H1 (cell line): ENCODE measurements around the gene PITPNC1. TPM values are rescaled to one million over a fixed set of nuclear protein-coding genes. Genes with fewer than 3 reads are reported as not detected.

ENCODE experiments used
- CTCF ChIA-PET: fragments of 300-600 bp; sonication (Branson Sonifier 250); formaldehyde crosslinking; loops from one replicate; lab custom pipeline; 2021; ENCODE audit not compliant: partially characterized antibody; lab: Charles Lee
- POLR2A ChIA-PET: fragments of 300-600 bp; sonication (Branson Sonifier 250); formaldehyde crosslinking; loops from one replicate; lab custom pipeline; 2021; ENCODE audit warnings: inconsistent platforms; ENCODE audit not compliant: partially characterized antibody; lab: Charles Lee
- DNase-seq, 2 experiments: peaks; one replicate each; pipeline versions ENCODE4 v3.0.0 to v3.0.0-alpha.2; 2010 to 2022; ENCODE audit warnings: low spot score in 2 of 2, low read depth in 1 of 2, mixed read lengths in 1 of 2
- FAIRE-seq: peaks from 2 replicates; lab custom pipeline; 2011; peaks lifted over from hg19 to GRCh38; lab: Jason Lieb, UNC
- H2AFZ ChIP-seq: 2 replicates; pipeline ENCODE4 v1.8.1; 2012; ENCODE audit warnings: low read length, inconsistent platforms
- H2AK5ac ChIP-seq: 2 replicates; pipeline ENCODE4 v1.6.1; 2013; ENCODE audit warnings: low read depth, low read length
- H2BK120ac ChIP-seq: replicated peaks from 2 replicates; pipeline ENCODE3; 2013; ENCODE audit warnings: low read depth, low read length, inconsistent platforms
- H2BK12ac ChIP-seq: 2 replicates; pipeline ENCODE4 v1.6.1; 2013; ENCODE audit warnings: low read depth, low read length
- H2BK15ac ChIP-seq: 2 replicates; pipeline ENCODE4 v1.6.1; 2013; ENCODE audit warnings: low read length
- H2BK20ac ChIP-seq: 2 replicates; pipeline ENCODE4 v1.6.1; 2013; ENCODE audit warnings: low read length
- H2BK5ac ChIP-seq: 2 replicates; pipeline ENCODE4 v1.6.1; 2013; ENCODE audit warnings: low read depth, low read length
- H3K14ac ChIP-seq: 2 replicates; pipeline ENCODE4 v1.6.1; 2013; ENCODE audit warnings: inconsistent platforms; ENCODE audit not compliant: insufficient read length
- H3K18ac ChIP-seq: 2 replicates; pipeline ENCODE4 v1.6.1; 2013; ENCODE audit warnings: low read length; ENCODE audit errors: extremely low read depth
- H3K23ac ChIP-seq: 2 replicates; pipeline ENCODE4 v1.6.1; 2013; ENCODE audit warnings: inconsistent platforms; ENCODE audit not compliant: insufficient read length
- H3K23me2 ChIP-seq: 2 replicates; pipeline ENCODE4 v1.6.1; 2013; ENCODE audit warnings: low read depth, low read length
- H3K27ac ChIP-seq: 2 replicates; pipeline ENCODE4 v1.6.1; 2011; ENCODE audit warnings: low read depth, low read length, inconsistent platforms
- H3K27me3 ChIP-seq, 4 experiments: replicated peaks in 1 of 4; 1 replicate in 1 of 4; 2 replicates in 3 of 4; pipeline versions ENCODE4 v1.6.1 to v1.8.1; 2011 to 2013; ENCODE audit warnings: low read length in 3 of 4, mild to moderate bottlenecking in 3 of 4, inconsistent platforms in 2 of 4, mixed read lengths in 2 of 4, moderate library complexity in 1 of 4; ENCODE audit not compliant: control insufficient read depth in 3 of 4, insufficient read depth in 3 of 4; ENCODE audit errors: extremely low read depth in 1 of 4
- H3K36me3 ChIP-seq, 4 experiments: 2 replicates each; pipeline versions ENCODE4 v1.6.1 to v1.8.1; 2011 to 2013; ENCODE audit warnings: mild to moderate bottlenecking in 4 of 4, low read length in 3 of 4, moderate library complexity in 2 of 4, control low read depth in 1 of 4, inconsistent platforms in 1 of 4; ENCODE audit not compliant: insufficient read depth in 4 of 4, control insufficient read depth in 2 of 4
- H3K4ac ChIP-seq: replicated peaks from 2 replicates; pipeline ENCODE3; 2013; ENCODE audit warnings: low read length, low read depth, mixed read lengths, inconsistent platforms; ENCODE audit not compliant: insufficient read length
- H3K4me1 ChIP-seq, 4 experiments: replicated peaks in 1 of 4; 1 replicate in 1 of 4; 2 replicates in 3 of 4; pipeline versions ENCODE4 v1.6.1 to v1.8.1; 2011 to 2013; ENCODE audit warnings: low read length in 3 of 4, inconsistent platforms in 2 of 4, mixed read lengths in 1 of 4; ENCODE audit not compliant: insufficient read depth in 4 of 4, control insufficient read depth in 3 of 4
- H3K4me2 ChIP-seq, 2 experiments: 2 replicates each; pipeline versions ENCODE4 v1.6.1 to v1.8.1; 2011 to 2013; ENCODE audit warnings: low read depth in 2 of 2, low read length in 2 of 2, control low read depth in 1 of 2, inconsistent platforms in 1 of 2, mild to moderate bottlenecking in 1 of 2; ENCODE audit not compliant: insufficient read depth in 1 of 2
- H3K4me3 ChIP-seq, 4 experiments: fragments of 200-600, 300-600 bp in 1 of 4; sonication (generic), shearing (Covaris generic), sonication (Bioruptor Twin) in 1 of 4; 2 replicates each; pipeline versions ENCODE4 v1.5.1 to v1.8.1; 2011 to 2016; ENCODE audit warnings: low read length in 4 of 4, low read depth in 3 of 4, control low read depth in 2 of 4, inconsistent platforms in 2 of 4, mild to moderate bottlenecking in 2 of 4, mixed read lengths in 1 of 4, moderate library complexity in 1 of 4; ENCODE audit not compliant: insufficient read depth in 2 of 4; ENCODE audit errors: extremely low read depth in 1 of 4
- H3K56ac ChIP-seq: replicated peaks from 2 replicates; pipeline ENCODE3; 2013; ENCODE audit warnings: low read depth, mild to moderate bottlenecking, mixed read lengths, low read length, inconsistent platforms; ENCODE audit not compliant: insufficient read length
- H3K79me1 ChIP-seq: 2 replicates; pipeline ENCODE4 v1.6.1; 2013; ENCODE audit warnings: low read depth, low read length, control low read depth
- H3K79me2 ChIP-seq, 2 experiments: 2 replicates each; pipeline versions ENCODE4 v1.6.1 to v1.8.1; 2012 to 2013; ENCODE audit warnings: low read length in 2 of 2, mild to moderate bottlenecking in 2 of 2, inconsistent platforms in 1 of 2; ENCODE audit not compliant: insufficient read depth in 2 of 2, control insufficient read depth in 1 of 2
- H3K9ac ChIP-seq, 4 experiments: replicated peaks in 1 of 4; 1 replicate in 1 of 4; 2 replicates in 3 of 4; pipeline versions ENCODE4 v1.6.1 to v1.8.1; 2011 to 2013; ENCODE audit warnings: low read depth in 3 of 4, low read length in 3 of 4, control low read depth in 2 of 4, mild to moderate bottlenecking in 2 of 4, moderate library complexity in 2 of 4, inconsistent platforms in 1 of 4; ENCODE audit errors: extremely low read depth in 1 of 4
- H3K9me3 ChIP-seq, 2 experiments: 2 replicates each; pipeline versions ENCODE4 v1.6.1 to v1.8.1; 2012 to 2013; ENCODE audit warnings: mild to moderate bottlenecking in 2 of 2, moderate library complexity in 2 of 2, control low read depth in 1 of 2, inconsistent platforms in 1 of 2, low read depth in 1 of 2, low read length in 1 of 2, mixed read lengths in 1 of 2; ENCODE audit not compliant: insufficient read depth in 2 of 2
- H4K20me1 ChIP-seq, 2 experiments: replicated peaks in 1 of 2; 2 replicates each; pipeline versions ENCODE3 to v1.8.1; 2011 to 2013; ENCODE audit warnings: inconsistent platforms in 2 of 2, low read length in 2 of 2, mild to moderate bottlenecking in 1 of 2; ENCODE audit not compliant: insufficient read depth in 2 of 2, control insufficient read depth in 1 of 2
- H4K5ac ChIP-seq: 2 replicates; pipeline ENCODE4 v1.6.1; 2013; ENCODE audit warnings: low read length, low read depth, mixed read lengths, inconsistent platforms; ENCODE audit not compliant: insufficient read length
- H4K8ac ChIP-seq: 2 replicates; pipeline ENCODE4 v1.8.0; 2013; ENCODE audit warnings: mild to moderate bottlenecking, moderate library complexity, low read length, inconsistent platforms; ENCODE audit not compliant: insufficient read depth; ENCODE audit errors: extremely low read depth
- H4K91ac ChIP-seq: replicated peaks from 2 replicates; pipeline ENCODE3; 2013; ENCODE audit warnings: low read length, mixed read lengths, inconsistent platforms; ENCODE audit not compliant: insufficient read length
- ASH2L ChIP-seq: fragments of 200-600, 300-600 bp; sonication (generic); IDR thresholded peaks from one replicate; pipeline ENCODE4 v1.7.1; 2017; ENCODE audit warnings: low read length
- CREB1 ChIP-seq: IDR thresholded peaks from 2 replicates; pipeline ENCODE4 v1.6.1; 2012; ENCODE audit warnings: inconsistent platforms
- HDAC2 ChIP-seq, 2 experiments: fragments of 300-600 bp in 1 of 2; sonication (generic) in 1 of 2; IDR thresholded peaks; 2 replicates each; pipeline ENCODE4 v1.6.1; 2011 to 2012; ENCODE audit warnings: low read depth in 2 of 2, low read length in 2 of 2, mild to moderate bottlenecking in 2 of 2, moderate library complexity in 2 of 2, borderline replicate concordance in 1 of 2, inconsistent platforms in 1 of 2
- PHF8 ChIP-seq: fragments of 200-600 bp; sonication (generic); conservative IDR thresholded peaks from 2 replicates; pipeline ENCODE4 v1.7.1; 2012; ENCODE audit warnings: low read depth, mild to moderate bottlenecking, inconsistent platforms, low read length, moderate library complexity
- POLR2AphosphoS5 ChIP-seq: IDR thresholded peaks from 2 replicates; pipeline ENCODE4 v1.6.1; 2011; ENCODE audit warnings: low read depth, low read length
- TAF7 ChIP-seq: optimal IDR thresholded peaks from 2 replicates; pipeline ENCODE3; 2011; ENCODE audit warnings: low read depth, mild to moderate bottlenecking, inconsistent platforms, low read length, moderate library complexity, borderline replicate concordance
- USF2 ChIP-seq: IDR thresholded peaks from 2 replicates; pipeline ENCODE4 v1.6.1; 2011; ENCODE audit warnings: low read length, improper control_type of control experiment
- WGBS, 2 experiments: shearing (Covaris generic) in 1 of 2; methylation state at CpG; one replicate each; pipeline versions ENCODE4 v1.1.6 to v1.1.7; 2013 to 2015; ENCODE audit warnings: low lambda C conversion rate in 2 of 2, mixed read lengths in 2 of 2, inconsistent platforms in 1 of 2, low coverage in 1 of 2, missing lambda C conversion rate in 1 of 2; ENCODE audit not compliant: insufficient replicate concordance in 2 of 2, insufficient coverage in 1 of 2, insufficient read length in 1 of 2; ENCODE audit errors: extremely low coverage in 1 of 2, missing lambda C conversion rate in 1 of 2; 5-methylcytosine and 5-hydroxymethylcytosine counted together
- polyA plus RNA-seq, 7 experiments: library from polyadenylated mRNA; depleted of rRNA in 3 of 7; stranded (reverse) in 5 of 7; unstranded in 2 of 7; fragments of >200 nt in 5 of 7; fragments of 200-250 nt in 2 of 7; gene quantifications; 1 replicate in 5 of 7; 2 replicates in 1 of 7; 4 replicates in 1 of 7; pipeline versions ENCODE4 v1.2.1 to v1.2.3, GENCODE V29; 2011 to 2013; ENCODE audit warnings: missing spikeins in 2 of 7, mixed read lengths in 2 of 7
- total RNA-seq: library from RNA; stranded (reverse); fragmentation: NEBNext Ultra II Directional; extraction: Animal tissue kit (Norgen Biotek cat#: 25700); gene quantifications from 2 replicates; pipeline ENCODE4 v1.2.1, GENCODE V29; 2021

Gene PITPNC1
- total and polyA plus RNA-seq, 2 of the 8 experiments (the other 6 are each of a cell fraction or from before 2014, with no cell fraction given) = 17.6 to 54.7 TPM

GRCh38 chr17:67377488-67378453 is 690 bp downstream of the PITPNC1 start:
- Histone ChIP-seq H2AFZ (no peak overlapping the region), H3K23ac (no peak overlapping the region), H3K23me2 (peaks cover 13% of the 10 kb centered on the region; the same call in 1 of the 2 replicates), H4K8ac (peak overlapping the region; percentile 73), H3K79me2 (peaks cover 0 to 38% of the 10 kb centered on the region in 2 experiments; a peak in 2 of 4 replicates), H3K4me3 (peak overlapping the region; percentile 80 to 95 (median 91)), H3K27me3 (no peaks in the 10 kb centered on the region), H3K4ac (peak overlapping the region; percentile 75), H3K18ac (peak overlapping the region; percentile 85), H4K5ac (peak overlapping the region; percentile 69), H3K27ac (peak overlapping the region; percentile 77; the same call in 1 of the 2 replicates), H3K14ac (no peak overlapping the region), H3K56ac (peak overlapping the region; percentile 60), H2BK20ac (no peak overlapping the region), H2BK12ac (no peak overlapping the region), H3K9ac (peak overlapping the region; percentile 35 to 81 (median 69)), H4K91ac (peak overlapping the region; percentile 87), H4K20me1 (no peaks in the 10 kb centered on the region), H3K4me2 (peak overlapping the region; percentile 75 to 92), H3K79me1 (peaks cover 3% of the 10 kb centered on the region), H3K9me3 (peaks cover 0 to 4% of the 10 kb centered on the region in 2 experiments; a peak in 1 of 4 replicates), H2BK15ac (peak overlapping the region; percentile 72; the same call in 1 of the 2 replicates), H3K36me3 (peaks cover 0 to 3% (median 0%) of the 10 kb centered on the region in 4 experiments; a peak in 1 of 8 replicates), H2AK5ac (no peak overlapping the region), H2BK120ac (no peak overlapping the region), H2BK5ac (no peak overlapping the region; the same call in 1 of the 2 replicates), H3K4me1 (peaks cover 2 to 5% (median 4%) of the 10 kb centered on the region in 4 experiments; a peak in 6 of 7 replicates)
- FAIRE-seq = no peak
- ChIA-PET CTCF (interaction anchor here (0.8 to 2.9 kb wide), 16 partner anchors 9 to 321 kb away, joined by 3 to 18 read pairs (median 4); no protein-coding TSS in a partner anchor), POLR2A (interaction anchor here (0.6 to 1.6 kb wide), 15 partner anchors 10 to 548 kb away, joined by 3 to 4 read pairs (median 3); partner anchors contain the start of gene NOL11)
- WGBS, 2 experiments = 1% methylated on average over 54 of the region's 100 CpGs; no CpG with 5 or more reads in 1 of the 2 experiments
- no peak for DNase-seq
- TF ChIP-seq TAF7 (peak; percentile 24), USF2 (no peak), PHF8 (peak; percentile 10; the same call in 1 of the 2 replicates), CREB1 (no peak), ASH2L (peak; percentile 4), POLR2AphosphoS5 (0 out of 2 replicates have a peak, but pooled peaks have one; percentile 31), HDAC2 (IDR thresholded peaks at IDR 0.05; ENCODE audit: borderline replicate concordance in 1 of 2, low read depth in 2 of 2, low read length in 2 of 2) (no peak; a peak in 1 of 4 replicates)
